Activated naive CD4-positive, alpha-beta T cell treated with anti-CD3 and anti-CD28 coated beads, Interleukin-2, amount 50 U/mL, for 16 hours (primary cell): ENCODE results near the gene ATP1A2.
A peak's percentile ranks its signal among the peaks of the same experiment; 100 is the strongest.

Source experiments
- DNase-seq: peaks from one replicate; pipeline ENCODE4 v3.0.0-alpha.2; 2020

Gene ATP1A2

GRCh38 chr1:160115545-160116282 is at the start of gene ATP1A2:
TSS of gene ATP1A2 (plus strand) at chr1:160115759. CDS start at chr1:160115862, 103 bp downstream.
- DNase-seq, result no peak

GRCh38 chr1:160066829-160067745 is 48.5 kb upstream of the ATP1A2 start:
- DNase-seq, result no peak

GRCh38 chr1:160068225-160068624 is 47.3 kb upstream of the ATP1A2 start:
- DNase-seq, result no peak

- no peak for DNase-seq
Measured at GRCh38 chr1:160069460-160070231, 45.9 kb upstream of the ATP1A2 start, which contains the start of gene KCNJ10. TSS of gene KCNJ10 (minus strand) at chr1:160070160. CDS start at chr1:160042532, 27,628 bp downstream.

GRCh38 chr1:160070243-160071163 is 45.1 kb upstream of the ATP1A2 start:
- peak; percentile 74 for DNase-seq

- DNase-seq, result no peak
Measured at GRCh38 chr1:160071289-160071688, 44.3 kb upstream of the ATP1A2 start.

- no peak for DNase-seq
Measured at GRCh38 chr1:160074865-160075264, 40.7 kb upstream of the ATP1A2 start.

- no peak for DNase-seq
Measured at GRCh38 chr1:160075836-160076235, 39.7 kb upstream of the ATP1A2 start.

- DNase-seq, result no peak
Measured at GRCh38 chr1:160076295-160076694, 39.3 kb upstream of the ATP1A2 start.

- DNase-seq, result no peak
Measured at GRCh38 chr1:160077486-160077885, 38.1 kb upstream of the ATP1A2 start.

GRCh38 chr1:160078512-160079195 is 36.9 kb upstream of the ATP1A2 start:
- peak; percentile 61 for DNase-seq

GRCh38 chr1:160079448-160079847 is 36.1 kb upstream of the ATP1A2 start:
- no peak for DNase-seq

- DNase-seq, result no peak
Measured at GRCh38 chr1:160080381-160081100, 35.0 kb upstream of the ATP1A2 start.

- no peak for DNase-seq
Measured at GRCh38 chr1:160081261-160081936, 34.2 kb upstream of the ATP1A2 start, which contains the start of gene KCNJ9. TSS of gene KCNJ9 (plus strand) at chr1:160081538. CDS start at chr1:160084031, 2,493 bp downstream.

GRCh38 chr1:160082487-160082886 is 33.1 kb upstream of the ATP1A2 start:
- DNase-seq, result no peak

- no peak for DNase-seq
Measured at GRCh38 chr1:160082926-160083325, 32.6 kb upstream of the ATP1A2 start.

GRCh38 chr1:160083968-160084770 is 31.4 kb upstream of the ATP1A2 start:
- DNase-seq, result peak; percentile 82

GRCh38 chr1:160084771-160085321 is 30.7 kb upstream of the ATP1A2 start:
- no peak for DNase-seq
